ENCODE data around the gene CLEC4G.

DNA sequence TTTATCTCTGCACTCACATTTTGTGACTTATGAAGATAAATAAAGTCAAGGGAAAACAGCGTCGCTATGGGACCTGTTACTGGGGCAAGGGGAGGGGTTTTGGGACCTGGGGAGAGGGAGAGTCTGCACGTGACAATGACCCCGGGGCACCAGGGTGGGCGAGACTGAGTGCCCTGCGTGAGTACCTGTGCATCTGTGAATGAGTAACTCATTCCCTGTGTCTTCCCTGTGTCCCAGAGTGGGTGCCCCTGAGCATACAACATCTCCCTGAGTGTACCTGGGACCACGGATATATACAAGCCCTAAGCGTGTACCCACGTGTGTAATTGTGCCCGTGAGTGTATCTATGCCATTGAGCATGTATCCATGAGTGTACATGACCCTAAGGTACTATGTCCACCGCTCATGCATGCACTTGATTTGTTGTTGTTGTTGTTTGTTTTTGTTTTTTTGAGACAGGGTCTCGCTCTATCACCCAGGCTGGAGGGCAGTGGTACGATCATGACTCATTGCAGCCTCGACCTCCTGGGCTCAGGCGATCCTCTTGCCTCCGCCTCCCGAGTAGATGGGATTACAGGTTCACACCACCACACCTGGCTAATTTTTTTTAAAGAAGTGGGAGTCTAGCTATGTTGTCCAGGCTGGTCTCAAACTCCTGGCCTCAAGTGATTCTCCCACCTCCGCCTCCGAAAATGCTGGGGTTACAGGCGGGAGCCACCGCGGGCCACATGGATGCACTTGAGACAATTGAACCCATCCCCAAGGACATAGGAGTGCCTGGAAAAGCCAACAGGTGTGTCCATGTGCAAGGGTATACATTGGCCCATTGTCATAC, 51.9 kb downstream of the CLEC4G start:
- TF ChIP-seq EZH2 (IDR thresholded peaks at IDR 0.05; ENCODE audit: low read depth) = no peak
- TF ChIP-seq, protein P1, sequence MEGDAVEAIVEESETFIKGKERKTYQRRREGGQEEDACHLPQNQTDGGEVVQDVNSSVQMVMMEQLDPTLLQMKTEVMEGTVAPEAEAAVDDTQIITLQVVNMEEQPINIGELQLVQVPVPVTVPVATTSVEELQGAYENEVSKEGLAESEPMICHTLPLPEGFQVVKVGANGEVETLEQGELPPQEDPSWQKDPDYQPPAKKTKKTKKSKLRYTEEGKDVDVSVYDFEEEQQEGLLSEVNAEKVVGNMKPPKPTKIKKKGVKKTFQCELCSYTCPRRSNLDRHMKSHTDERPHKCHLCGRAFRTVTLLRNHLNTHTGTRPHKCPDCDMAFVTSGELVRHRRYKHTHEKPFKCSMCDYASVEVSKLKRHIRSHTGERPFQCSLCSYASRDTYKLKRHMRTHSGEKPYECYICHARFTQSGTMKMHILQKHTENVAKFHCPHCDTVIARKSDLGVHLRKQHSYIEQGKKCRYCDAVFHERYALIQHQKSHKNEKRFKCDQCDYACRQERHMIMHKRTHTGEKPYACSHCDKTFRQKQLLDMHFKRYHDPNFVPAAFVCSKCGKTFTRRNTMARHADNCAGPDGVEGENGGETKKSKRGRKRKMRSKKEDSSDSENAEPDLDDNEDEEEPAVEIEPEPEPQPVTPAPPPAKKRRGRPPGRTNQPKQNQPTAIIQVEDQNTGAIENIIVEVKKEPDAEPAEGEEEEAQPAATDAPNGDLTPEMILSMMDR (conservative IDR thresholded peaks at IDR 0.05) = no peak
